A549 (cell line): ENCODE data around the gene HAND1. TPM values are rescaled to one million over a fixed set of nuclear protein-coding genes. Genes with fewer than 3 reads are reported as not detected.

Experiments used
- ATAC-seq, 2 experiments: fragments of 200-7000 bp in 1 of 2; fragments of >200 bp in 1 of 2; cut with Nextera tagmentation in 1 of 2; cut with Tn5 transposase in 1 of 2; 3 replicates each; pipeline versions ENCODE4 v1.8.0 to v1.9.1; 2018 to 2020; ENCODE audit warnings: mild to moderate bottlenecking in 1 of 2, moderate library complexity in 1 of 2
- CTCF ChIA-PET: fragments of 300-600 bp; sonication (Branson Sonifier 250); formaldehyde crosslinking; extraction: SDS; loops from one replicate; lab custom pipeline; 2021; ENCODE audit warnings: antibody characterized with exemption, inconsistent platforms; lab: Yijun Ruan, JAX
- POLR2A ChIA-PET: fragments of 350-600 bp; formaldehyde crosslinking; extraction: SDS; loops from one replicate; lab custom pipeline; 2021; ENCODE audit warnings: antibody characterized with exemption, inconsistent platforms; lab: Yijun Ruan, JAX
- DNase-seq, 2 experiments: peaks; one replicate each; pipeline versions ENCODE4 v3.0.0 to v3.0.0-alpha.2; 2011 to 2016; ENCODE audit warnings: low read depth in 1 of 2, low spot score in 1 of 2
- FAIRE-seq: peaks from 2 replicates; lab custom pipeline; 2011; peaks lifted over from hg19 to GRCh38; lab: Jason Lieb, UNC
- H3K27ac ChIP-seq, 2 experiments: fragments of >200 bp; sonication (Bioruptor Twin); formaldehyde crosslinking; 3 replicates each; pipeline ENCODE4 v1.5.1; 2016 to 2017
- H3K4me1 ChIP-seq: fragments of >200 bp; sonication (Bioruptor Twin); formaldehyde crosslinking; 3 replicates; pipeline ENCODE4 v1.6.1; 2016
- H3K4me2 ChIP-seq: fragments of >200 bp; sonication (Bioruptor Twin); formaldehyde crosslinking; 3 replicates; pipeline ENCODE4 v1.6.1; 2016
- H3K4me3 ChIP-seq: fragments of >200 bp; sonication (Bioruptor Twin); formaldehyde crosslinking; 3 replicates; pipeline ENCODE4 v1.5.1; 2016
- H3K9me3 ChIP-seq: fragments of >200 bp; sonication (Bioruptor Twin); formaldehyde crosslinking; 3 replicates; pipeline ENCODE4 v1.6.1; 2016
- ATOH8 ChIP-seq: fragments of 250-450 bp; sonication (Bioruptor Pico); IDR thresholded peaks from 2 replicates; pipeline ENCODE4 v1.5.0; 2020; ENCODE audit warnings: low read depth, mild to moderate bottlenecking, moderate library complexity
- BCL3 ChIP-seq: fragments of >200 bp; sonication (Bioruptor Twin); formaldehyde crosslinking; IDR thresholded peaks from 3 replicates; pipeline ENCODE4 v1.6.1; 2016
- BHLHE40 ChIP-seq: IDR thresholded peaks from 2 replicates; pipeline ENCODE4 v1.6.1; 2012; ENCODE audit warnings: low read depth, low read length, inconsistent platforms
- CBX2 ChIP-seq: fragments of 200-600 bp; sonication (generic); IDR thresholded peaks from 2 replicates; pipeline ENCODE4 v1.6.1; 2016; ENCODE audit warnings: low read depth, mild to moderate bottlenecking, borderline replicate concordance
- CEBPB ChIP-seq, 2 experiments: fragments of >200 bp in 1 of 2; sonication (Bioruptor Twin) in 1 of 2; formaldehyde crosslinking in 1 of 2; IDR thresholded peaks; 2 replicates each; pipeline ENCODE4 v1.6.1; 2012 to 2016
- E2F6 ChIP-seq: IDR thresholded peaks from 2 replicates; pipeline ENCODE4 v1.6.1; 2012; ENCODE audit warnings: low read depth, borderline replicate concordance
- EHF ChIP-seq: fragments of 250-450 bp; sonication (Bioruptor Pico); IDR thresholded peaks from 2 replicates; pipeline ENCODE4 v1.5.0; 2020; ENCODE audit warnings: mild to moderate bottlenecking
- EHMT2 ChIP-seq: fragments of 200-600 bp; sonication (generic); IDR thresholded peaks from 2 replicates; pipeline ENCODE4 v1.6.1; 2016; ENCODE audit warnings: antibody characterized with exemption, low read depth, mild to moderate bottlenecking, moderate library complexity
- ELK1 ChIP-seq: fragments of 150-350 bp; IDR thresholded peaks from 2 replicates; pipeline ENCODE4 v1.6.1; 2014; ENCODE audit warnings: low read depth, mild to moderate bottlenecking, low read length
- GATA3 ChIP-seq: IDR thresholded peaks from 2 replicates; pipeline ENCODE4 v1.6.1; 2012; ENCODE audit warnings: borderline replicate concordance
- HES2 ChIP-seq: fragments of >200 bp; sonication (Bioruptor Twin); formaldehyde crosslinking; IDR thresholded peaks from 2 replicates; pipeline ENCODE4 v1.6.1; 2016
- HOXB5 ChIP-seq: fragments of 250-450 bp; sonication (Bioruptor Pico); IDR thresholded peaks from 2 replicates; pipeline ENCODE4 v1.5.0; 2020; ENCODE audit warnings: mild to moderate bottlenecking, moderate library complexity
- KDM5A ChIP-seq: fragments of 200-600 bp; sonication (generic); IDR thresholded peaks from 2 replicates; pipeline ENCODE4 v1.6.1; 2016; ENCODE audit warnings: antibody characterized with exemption, mild to moderate bottlenecking
- MAFK ChIP-seq: fragments of 450-650 bp; IDR thresholded peaks from 2 replicates; pipeline ENCODE4 v1.6.1; 2014; ENCODE audit not compliant: partially characterized antibody
- MAX ChIP-seq: IDR thresholded peaks from 2 replicates; pipeline ENCODE4 v1.6.1; 2012
- MAZ ChIP-seq: fragments of 150-350 bp; IDR thresholded peaks from 2 replicates; pipeline ENCODE4 v1.6.1; 2014; ENCODE audit warnings: antibody characterized with exemption, low read depth, low read length, borderline replicate concordance
- PHF8 ChIP-seq: fragments of 200-600 bp; sonication (generic); IDR thresholded peaks from 2 replicates; pipeline ENCODE4 v1.6.1; 2016; ENCODE audit warnings: low read depth, mild to moderate bottlenecking, antibody characterized with exemption, moderate library complexity, borderline replicate concordance
- POLR2A ChIP-seq: IDR thresholded peaks from 2 replicates; pipeline ENCODE4 v1.6.1; 2012; ENCODE audit warnings: mild to moderate bottlenecking, low read length
- POLR2AphosphoS2 ChIP-seq: conservative IDR thresholded peaks from 2 replicates; pipeline ENCODE4 v1.6.1; 2012; ENCODE audit warnings: low read length, improper control_type of control experiment, inconsistent platforms
- REST ChIP-seq: fragments of 200-600 bp; sonication (generic); IDR thresholded peaks from 2 replicates; pipeline ENCODE4 v1.6.1; 2016; ENCODE audit warnings: antibody characterized with exemption, mild to moderate bottlenecking, moderate library complexity
- TP53 ChIP-seq: fragments of 250-450 bp; sonication (Bioruptor Pico); IDR thresholded peaks from 2 replicates; pipeline ENCODE4 v1.5.0; 2021; ENCODE audit warnings: mild to moderate bottlenecking, moderate library complexity
- USF2 ChIP-seq: fragments of 450-650 bp; IDR thresholded peaks from 2 replicates; pipeline ENCODE4 v1.6.1; 2014; ENCODE audit warnings: antibody characterized with exemption
- ZC3H11A ChIP-seq: fragments of 450-650 bp; IDR thresholded peaks from 2 replicates; pipeline ENCODE4 v1.6.1; 2014; ENCODE audit warnings: antibody characterized with exemption, mild to moderate bottlenecking
- ZFP36 ChIP-seq: fragments of 450-650 bp; IDR thresholded peaks from 2 replicates; pipeline ENCODE4 v1.6.1; 2014; ENCODE audit warnings: borderline replicate concordance; ENCODE audit not compliant: partially characterized antibody
- ZSCAN20 ChIP-seq: fragments of 250-450 bp; sonication (Bioruptor Pico); IDR thresholded peaks from 2 replicates; pipeline ENCODE4 v1.8.0; 2022; ENCODE audit warnings: mild to moderate bottlenecking, moderate library complexity
- WGBS: methylation state at CpG from one replicate; pipeline ENCODE4 v1.1.6; 2017; ENCODE audit errors: missing lambda C conversion rate; 5-methylcytosine and 5-hydroxymethylcytosine counted together
- polyA plus RNA-seq, 4 experiments: library from polyadenylated mRNA; depleted of rRNA in 3 of 4; stranded (reverse); fragments of >200 nt; fragmentation: RNase III in 1 of 4; extraction: RNeasy Plus Mini Kit Qiagen cat#74134 plus additional on column Dnase treatment in 1 of 4; gene quantifications; 2 replicates in 3 of 4; 3 replicates in 1 of 4; pipeline ENCODE4 v1.2.3, GENCODE V29; 2011 to 2017

The HAND1 gene
- polyA plus RNA-seq, 2 of the 4 experiments (the other 2 are of a cell fraction) = 0.04 TPM; not detected in 1

- no peak for TF ChIP-seq KDM5A
- TF ChIP-seq MAFK = no peak
- TF ChIP-seq E2F6 = no peak
- no peak for TF ChIP-seq BHLHE40
- TF ChIP-seq REST = no peak
- TF ChIP-seq POLR2A = no peak
- TF ChIP-seq BCL3 = no peak
- TF ChIP-seq EHMT2 = no peak
- no peak for TF ChIP-seq POLR2AphosphoS2
- TF ChIP-seq GATA3 = no peak
- TF ChIP-seq HOXB5 (CRISPR knock-in tag) = no peak
- no peak for TF ChIP-seq CEBPB (IDR thresholded peaks at IDR 0.05)
- TF ChIP-seq HES2 = no peak
- H3K4me3 ChIP-seq = no peak overlapping the region
- H3K4me2 ChIP-seq = no peak overlapping the region
- DNase-seq = no peak
- POLR2A ChIA-PET = no interaction called here
- H3K27ac ChIP-seq = no peak overlapping the region
- H3K4me1 ChIP-seq = peaks cover 39% of the 10 kb centered on the region
- ATAC-seq = no peak
- no peaks in the 10 kb centered on the region for H3K9me3 ChIP-seq
- FAIRE-seq = no peak
- WGBS = 93% methylated on average over 4 of the region's 4 CpGs
- CTCF ChIA-PET = interaction anchor here (0.7 to 2.8 kb wide), 4 partner anchors 11 to 87 kb away, joined by 3 to 11 read pairs (median 10); no protein-coding TSS in a partner anchor
Observed at GRCh38 chr5:154523104-154523503, 45.1 kb upstream of the HAND1 start.

- TF ChIP-seq PHF8 (no peak), EHF (CRISPR knock-in tag) (no peak), ZFP36 (no peak), ATOH8 (CRISPR knock-in tag) (no peak)
- ChIA-PET CTCF (interaction anchor here (0.6 to 6.5 kb wide), 6 partner anchors 14 to 452 kb away, joined by 3 to 79 read pairs (median 11); no protein-coding TSS in a partner anchor), POLR2A (no interaction called here)
- H3K4me2 ChIP-seq = no peak overlapping the region
- ATAC-seq = no peak
- no peaks in the 10 kb centered on the region for H3K9me3 ChIP-seq
- peaks cover 39% of the 10 kb centered on the region for H3K4me1 ChIP-seq
- H3K27ac ChIP-seq = no peak overlapping the region
- no peak for FAIRE-seq
- DNase-seq = no peak
- H3K4me3 ChIP-seq = no peak overlapping the region
- WGBS = 100% methylated on average over 3 of the region's 3 CpGs
Observed at GRCh38 chr5:154522284-154522683, 44.3 kb upstream of the HAND1 start.

- ChIA-PET POLR2A (no interaction called here), CTCF (interaction anchor here (0.6 to 6.5 kb wide), 31 partner anchors 10 to 534 kb away, joined by 3 to 79 read pairs (median 9); no protein-coding TSS in a partner anchor)
- H3K9me3 ChIP-seq = no peaks in the 10 kb centered on the region
- no peak for ATAC-seq
- TF ChIP-seq ZSCAN20 (no peak), USF2 (no peak), E2F6 (no peak), TP53 (CRISPR knock-in tag) (no peak), ELK1 (no peak), MAX (no peak), ZC3H11A (no peak), CBX2 (no peak), MAZ (no peak)
- TF ChIP-seq, all 56 proteins: peak for 0
- no peak for FAIRE-seq
- H3K4me3 ChIP-seq = no peak overlapping the region
- H3K4me1 ChIP-seq = peaks cover 39% of the 10 kb centered on the region
- DNase-seq = no peak
- WGBS = 54% methylated on average over 3 of the region's 3 CpGs
- no peak overlapping the region for H3K27ac ChIP-seq
- H3K4me2 ChIP-seq = no peak overlapping the region
Observed at GRCh38 chr5:154521756-154522155, 43.7 kb upstream of the HAND1 start.
